BLaER1 treated with 17β-estradiol and CSF1 and Interleukin-3, amounts not matched to agents 10 nM and 100 nM (cell line): ENCODE measurements around the gene TULP3.

Experiments
- H3K27ac ChIP-seq, 11 experiments: shearing (Covaris generic); formaldehyde crosslinking; 2 replicates each; pipeline ENCODE4 v1.8.1; 2022
- H3K27me3 ChIP-seq, 11 experiments: shearing (Covaris generic); formaldehyde crosslinking; 2 replicates each; pipeline ENCODE4 v1.8.1; 2022
- H3K36me3 ChIP-seq, 11 experiments: shearing (Covaris generic); formaldehyde crosslinking; 2 replicates each; pipeline ENCODE4 v1.8.1; 2022
- H3K4me1 ChIP-seq, 10 experiments: shearing (Covaris generic); formaldehyde crosslinking; 2 replicates each; pipeline ENCODE4 v1.8.1; 2022
- H3K4me2 ChIP-seq, 11 experiments: shearing (Covaris generic); formaldehyde crosslinking; 2 replicates each; pipeline ENCODE4 v1.8.1; 2022
- H3K4me3 ChIP-seq, 10 experiments: shearing (Covaris generic); formaldehyde crosslinking; 2 replicates each; pipeline ENCODE4 v1.8.1; 2022
- H3K9ac ChIP-seq, 11 experiments: shearing (Covaris generic); formaldehyde crosslinking; 2 replicates each; pipeline ENCODE4 v1.8.1; 2022
- H3K9me3 ChIP-seq, 11 experiments: shearing (Covaris generic); formaldehyde crosslinking; replicated peaks in 1 of 11; 2 replicates each; pipeline ENCODE4 v1.8.1; 2022
- H4K20me1 ChIP-seq, 11 experiments: shearing (Covaris generic); formaldehyde crosslinking; 2 replicates each; pipeline ENCODE4 v1.8.1; 2022
- Cebpa-rat ChIP-seq, 11 experiments: shearing (Covaris generic); IDR thresholded peaks; 2 replicates each; pipeline ENCODE4 v1.8.1; 2022

TULP3 gene

GRCh38 chr12:2890388-2891239, at the start of gene TULP3:
TSS of gene TULP3 (plus strand) at chr12:2890891. CDS start at chr12:2890948, 57 bp downstream.
- H3K4me1 ChIP-seq: peaks cover 17 to 27% (median 25%) of the 10 kb centered on the region in 10 experiments
- TF ChIP-seq Cebpa-rat (IDR thresholded peaks at IDR 0.05): no peak
- peak within 1 kb of the TSS; percentile 77 to 90 (median 85) for H3K9ac ChIP-seq
- peak within 1 kb of the TSS; percentile 79 to 94 (median 89) for H3K4me2 ChIP-seq
- H3K4me3 ChIP-seq: peak within 1 kb of the TSS; percentile 77 to 90 (median 86)
- H3K27ac ChIP-seq: peak within 1 kb of the TSS; percentile 26 to 84 (median 74); a peak in 21 of 22 replicates
- no peaks in the 10 kb centered on the region for H3K9me3 ChIP-seq
- H3K27me3 ChIP-seq: no peaks in the 10 kb centered on the region
- H4K20me1 ChIP-seq: peaks cover 0 to 22% (median 0%) of the 10 kb centered on the region in 11 experiments; a peak in 5 of 22 replicates
- H3K36me3 ChIP-seq: peaks cover 31 to 43% (median 39%) of the 10 kb centered on the region in 11 experiments; a peak in 21 of 22 replicates

GRCh38 chr12:2841056-2841650, 49.5 kb upstream of the TULP3 start:
- no peak for TF ChIP-seq Cebpa-rat (IDR thresholded peaks at IDR 0.05)
- Histone ChIP-seq H3K36me3 (peaks cover 0 to 61% (median 20%) of the 10 kb centered on the region in 11 experiments; a peak in 15 of 22 replicates), H3K4me1 (peaks cover 0 to 7% (median 0%) of the 10 kb centered on the region in 10 experiments; a peak in 5 of 20 replicates), H3K27me3 (no peaks in the 10 kb centered on the region), H3K4me2 (no peak overlapping the region), H4K20me1 (peaks cover 0 to 6% (median 0%) of the 10 kb centered on the region in 11 experiments; a peak in 2 of 22 replicates), H3K9me3 (no peaks in the 10 kb centered on the region), H3K4me3 (no peak overlapping the region), H3K27ac (no peak overlapping the region), H3K9ac (no peak overlapping the region)

GRCh38 chr12:2842948-2843347, 47.7 kb upstream of the TULP3 start:
- H3K27ac ChIP-seq: no peak overlapping the region
- peaks cover 0 to 51% (median 20%) of the 10 kb centered on the region in 11 experiments; a peak in 15 of 22 replicates for H3K36me3 ChIP-seq
- H3K9ac ChIP-seq: no peak overlapping the region
- H3K27me3 ChIP-seq: no peaks in the 10 kb centered on the region
- no peaks in the 10 kb centered on the region for H3K9me3 ChIP-seq
- TF ChIP-seq Cebpa-rat (IDR thresholded peaks at IDR 0.05): no peak
- H3K4me2 ChIP-seq: no peak overlapping the region
- H4K20me1 ChIP-seq: peaks cover 0 to 9% (median 0%) of the 10 kb centered on the region in 11 experiments; a peak in 2 of 22 replicates
- H3K4me1 ChIP-seq: no peaks in the 10 kb centered on the region
- no peak overlapping the region for H3K4me3 ChIP-seq

GRCh38 chr12:2844786-2845185, 45.9 kb upstream of the TULP3 start:
- Histone ChIP-seq H3K36me3 (peaks cover 0 to 33% (median 18%) of the 10 kb centered on the region in 11 experiments; a peak in 14 of 22 replicates), H3K9me3 (no peaks in the 10 kb centered on the region), H3K4me2 (no peak overlapping the region), H3K27ac (no peak overlapping the region), H3K27me3 (no peaks in the 10 kb centered on the region), H3K4me1 (no peaks in the 10 kb centered on the region), H3K9ac (no peak overlapping the region), H3K4me3 (no peak overlapping the region), H4K20me1 (peaks cover 0 to 9% (median 0%) of the 10 kb centered on the region in 11 experiments; a peak in 2 of 22 replicates)
- no peak for TF ChIP-seq Cebpa-rat (IDR thresholded peaks at IDR 0.05)

- H4K20me1 ChIP-seq: peaks cover 0 to 9% (median 0%) of the 10 kb centered on the region in 11 experiments; a peak in 2 of 22 replicates
- H3K4me3 ChIP-seq: no peak overlapping the region
- H3K9me3 ChIP-seq: no peaks in the 10 kb centered on the region
- no peak overlapping the region for H3K4me2 ChIP-seq
- TF ChIP-seq Cebpa-rat (IDR thresholded peaks at IDR 0.05): no peak
- no peaks in the 10 kb centered on the region for H3K27me3 ChIP-seq
- no peaks in the 10 kb centered on the region for H3K4me1 ChIP-seq
- no peak overlapping the region for H3K27ac ChIP-seq
- no peak overlapping the region for H3K9ac ChIP-seq
- H3K36me3 ChIP-seq: peaks cover 0 to 29% (median 15%) of the 10 kb centered on the region in 11 experiments; a peak in 11 of 22 replicates
These were observed 45.4 kb upstream of the TULP3 start for GRCh38 chr12:2845280-2845679.

GRCh38 chr12:2851931-2852330, 38.8 kb upstream of the TULP3 start:
- H3K9me3 ChIP-seq: no peaks in the 10 kb centered on the region
- no peaks in the 10 kb centered on the region for H3K27me3 ChIP-seq
- H4K20me1 ChIP-seq: peaks cover 0 to 16% (median 4%) of the 10 kb centered on the region in 11 experiments; a peak in 12 of 22 replicates
- H3K4me1 ChIP-seq: peaks cover 5 to 37% (median 28%) of the 10 kb centered on the region in 10 experiments; a peak in 17 of 20 replicates
- peak overlapping the region in 10 of 11 experiments; percentile 26 to 56 (median 40); a peak in 15 of 22 replicates for H3K4me2 ChIP-seq
- H3K27ac ChIP-seq: no peak overlapping the region
- peaks cover 0 to 14% (median 5%) of the 10 kb centered on the region in 11 experiments; a peak in 13 of 22 replicates for H3K36me3 ChIP-seq
- no peak overlapping the region for H3K4me3 ChIP-seq
- no peak for TF ChIP-seq Cebpa-rat (IDR thresholded peaks at IDR 0.05)
- no peak overlapping the region for H3K9ac ChIP-seq

- H3K9ac ChIP-seq: no peak overlapping the region
- no peaks in the 10 kb centered on the region for H3K27me3 ChIP-seq
- H3K4me3 ChIP-seq: no peak overlapping the region
- peaks cover 0 to 33% (median 17%) of the 10 kb centered on the region in 11 experiments; a peak in 14 of 22 replicates for H4K20me1 ChIP-seq
- TF ChIP-seq Cebpa-rat (IDR thresholded peaks at IDR 0.05): no peak
- H3K27ac ChIP-seq: no peak overlapping the region
- no peaks in the 10 kb centered on the region for H3K9me3 ChIP-seq
- H3K4me1 ChIP-seq: peaks cover 5 to 37% (median 28%) of the 10 kb centered on the region in 10 experiments; a peak in 17 of 20 replicates
- H3K4me2 ChIP-seq: no peak overlapping the region
- H3K36me3 ChIP-seq: peaks cover 14 to 31% (median 20%) of the 10 kb centered on the region in 11 experiments
These were observed 37.1 kb upstream of the TULP3 start for GRCh38 chr12:2853626-2854025.

GRCh38 chr12:2854669-2855453, 35.8 kb upstream of the TULP3 start:
- no peaks in the 10 kb centered on the region for H3K27me3 ChIP-seq
- H3K36me3 ChIP-seq: peaks cover 26 to 38% (median 33%) of the 10 kb centered on the region in 11 experiments
- H3K9ac ChIP-seq: no peak overlapping the region
- H3K4me2 ChIP-seq: no peak overlapping the region
- H3K27ac ChIP-seq: no peak overlapping the region
- H3K4me1 ChIP-seq: peaks cover 5 to 37% (median 28%) of the 10 kb centered on the region in 10 experiments; a peak in 17 of 20 replicates
- TF ChIP-seq Cebpa-rat (IDR thresholded peaks at IDR 0.05): no peak
- peaks cover 0 to 40% (median 24%) of the 10 kb centered on the region in 11 experiments; a peak in 14 of 22 replicates for H4K20me1 ChIP-seq
- H3K9me3 ChIP-seq: no peaks in the 10 kb centered on the region
- H3K4me3 ChIP-seq: no peak overlapping the region
